ENCODE data around the gene UGT2A2. TPM values are rescaled to one million over a fixed set of nuclear protein-coding genes. Genes with fewer than 3 reads are reported as not detected.

UGT2A2 gene
- total and polyA plus RNA-seq, 2 experiments from 2014 or later: not detected

DNA sequence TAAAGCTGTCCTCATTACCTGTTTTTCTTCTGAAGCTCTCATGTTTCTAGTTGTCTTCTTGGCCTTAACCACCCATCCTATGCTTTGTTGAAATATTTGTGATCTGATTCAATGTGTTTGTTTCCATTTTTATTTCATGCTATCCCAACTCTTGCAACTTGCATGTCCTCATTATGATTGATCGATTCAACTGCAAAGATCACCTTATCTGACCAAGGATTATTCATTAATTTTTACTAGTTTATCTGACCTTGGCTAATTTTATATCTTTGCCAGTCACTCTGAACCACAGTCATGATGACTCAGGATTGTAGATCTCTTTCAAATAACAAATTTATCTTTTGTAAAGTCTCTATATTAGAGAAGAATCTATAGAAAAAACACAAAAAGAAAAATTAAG, 70.7 kb downstream of the UGT2A2 start:
- no peaks in the 10 kb centered on the region for H3K79me2 ChIP-seq (replicated peaks; ENCODE audit: insufficient read depth)
- TF ChIP-seq, protein P1, sequence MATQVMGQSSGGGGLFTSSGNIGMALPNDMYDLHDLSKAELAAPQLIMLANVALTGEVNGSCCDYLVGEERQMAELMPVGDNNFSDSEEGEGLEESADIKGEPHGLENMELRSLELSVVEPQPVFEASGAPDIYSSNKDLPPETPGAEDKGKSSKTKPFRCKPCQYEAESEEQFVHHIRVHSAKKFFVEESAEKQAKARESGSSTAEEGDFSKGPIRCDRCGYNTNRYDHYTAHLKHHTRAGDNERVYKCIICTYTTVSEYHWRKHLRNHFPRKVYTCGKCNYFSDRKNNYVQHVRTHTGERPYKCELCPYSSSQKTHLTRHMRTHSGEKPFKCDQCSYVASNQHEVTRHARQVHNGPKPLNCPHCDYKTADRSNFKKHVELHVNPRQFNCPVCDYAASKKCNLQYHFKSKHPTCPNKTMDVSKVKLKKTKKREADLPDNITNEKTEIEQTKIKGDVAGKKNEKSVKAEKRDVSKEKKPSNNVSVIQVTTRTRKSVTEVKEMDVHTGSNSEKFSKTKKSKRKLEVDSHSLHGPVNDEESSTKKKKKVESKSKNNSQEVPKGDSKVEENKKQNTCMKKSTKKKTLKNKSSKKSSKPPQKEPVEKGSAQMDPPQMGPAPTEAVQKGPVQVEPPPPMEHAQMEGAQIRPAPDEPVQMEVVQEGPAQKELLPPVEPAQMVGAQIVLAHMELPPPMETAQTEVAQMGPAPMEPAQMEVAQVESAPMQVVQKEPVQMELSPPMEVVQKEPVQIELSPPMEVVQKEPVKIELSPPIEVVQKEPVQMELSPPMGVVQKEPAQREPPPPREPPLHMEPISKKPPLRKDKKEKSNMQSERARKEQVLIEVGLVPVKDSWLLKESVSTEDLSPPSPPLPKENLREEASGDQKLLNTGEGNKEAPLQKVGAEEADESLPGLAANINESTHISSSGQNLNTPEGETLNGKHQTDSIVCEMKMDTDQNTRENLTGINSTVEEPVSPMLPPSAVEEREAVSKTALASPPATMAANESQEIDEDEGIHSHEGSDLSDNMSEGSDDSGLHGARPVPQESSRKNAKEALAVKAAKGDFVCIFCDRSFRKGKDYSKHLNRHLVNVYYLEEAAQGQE (IDR thresholded peaks at IDR 0.05; ENCODE audit: unreplicated experiment): no peak
- no peak for TF ChIP-seq ZNF331 (CRISPR knock-in tag; IDR thresholded peaks at IDR 0.05; ENCODE audit: low read depth)
- TF ChIP-seq, protein P2, sequence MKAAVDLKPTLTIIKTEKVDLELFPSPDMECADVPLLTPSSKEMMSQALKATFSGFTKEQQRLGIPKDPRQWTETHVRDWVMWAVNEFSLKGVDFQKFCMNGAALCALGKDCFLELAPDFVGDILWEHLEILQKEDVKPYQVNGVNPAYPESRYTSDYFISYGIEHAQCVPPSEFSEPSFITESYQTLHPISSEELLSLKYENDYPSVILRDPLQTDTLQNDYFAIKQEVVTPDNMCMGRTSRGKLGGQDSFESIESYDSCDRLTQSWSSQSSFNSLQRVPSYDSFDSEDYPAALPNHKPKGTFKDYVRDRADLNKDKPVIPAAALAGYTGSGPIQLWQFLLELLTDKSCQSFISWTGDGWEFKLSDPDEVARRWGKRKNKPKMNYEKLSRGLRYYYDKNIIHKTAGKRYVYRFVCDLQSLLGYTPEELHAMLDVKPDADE (IDR thresholded peaks at IDR 0.05): no peak
- no peak for TF ChIP-seq EZH2phosphoT487 (IDR thresholded peaks at IDR 0.05; ENCODE audit: unreplicated experiment)
- no peak for TF ChIP-seq EZH2 (IDR thresholded peaks at IDR 0.05; ENCODE audit: low read depth, unreplicated experiment)
- no peak for TF ChIP-seq ZNF114 (CRISPR knock-in tag; IDR thresholded peaks at IDR 0.05)
- no peak overlapping the region for H2AFZ ChIP-seq
- H3K27me3 ChIP-seq (ENCODE audit: insufficient read depth): no peaks in the 10 kb centered on the region
- H3K27me3 Mint-ChIP-seq (ENCODE audit: insufficient read depth, low read depth, poor library complexity): no peaks in the 10 kb centered on the region
- no peak overlapping the region for H3K27ac ChIP-seq (ENCODE audit: low read depth)
- no peak overlapping the region for H3K27ac Mint-ChIP-seq
- H3K4me2 ChIP-seq: no peak overlapping the region
- H3K9me2 ChIP-seq (ENCODE audit: insufficient read depth): no peaks in the 10 kb centered on the region
- no peaks in the 10 kb centered on the region for H3K36me3 ChIP-seq (ENCODE audit: insufficient read depth)
- peaks cover 4% of the 10 kb centered on the region; the same call in 2 of the 3 replicates for H3K4me1 Mint-ChIP-seq
- no peaks in the 10 kb centered on the region for H3K4me1 ChIP-seq (ENCODE audit: insufficient read depth)
- no peak overlapping the region for H3K4me3 ChIP-seq
- ATAC-seq: no peak
- no peaks in the 10 kb centered on the region for H3F3A ChIP-seq (replicated peaks; ENCODE audit: low read depth)
- no peaks in the 10 kb centered on the region for H4K20me1 ChIP-seq (replicated peaks; ENCODE audit: insufficient read depth)
- no peak overlapping the region for H3K4me3 Mint-ChIP-seq
- DNase-seq (ENCODE audit: low spot score): no peak
- no peaks in the 10 kb centered on the region for H3K36me3 Mint-ChIP-seq (ENCODE audit: low read depth)
- no peaks in the 10 kb centered on the region for H3K9me3 Mint-ChIP-seq

DNA sequence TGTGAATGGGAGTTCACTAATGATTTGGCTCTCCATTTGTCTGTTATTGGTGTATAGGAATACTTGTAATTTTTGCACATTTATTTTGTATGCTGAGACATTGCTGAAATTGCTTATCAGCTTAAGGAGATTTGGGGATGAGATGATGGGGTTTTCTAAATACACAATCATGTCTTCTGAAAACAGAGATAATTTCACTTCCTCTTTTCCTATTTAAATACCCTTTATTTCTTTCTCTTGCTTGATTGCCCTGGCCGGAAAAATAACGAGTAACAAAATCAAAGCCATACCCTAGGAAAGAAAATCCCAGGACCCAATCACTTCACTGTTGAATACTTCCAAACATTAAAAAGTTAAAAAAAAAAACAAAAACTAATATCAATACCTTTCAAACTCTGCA, 76.0 kb downstream of the UGT2A2 start:
- H3K4me1 ChIP-seq (ENCODE audit: insufficient read depth): no peaks in the 10 kb centered on the region
- no peaks in the 10 kb centered on the region for H3F3A ChIP-seq (replicated peaks; ENCODE audit: low read depth)
- no peaks in the 10 kb centered on the region; the same call in 2 of the 3 replicates for H3K9me3 Mint-ChIP-seq
- H3K4me2 ChIP-seq: no peak overlapping the region
- no peaks in the 10 kb centered on the region for H3K9me2 ChIP-seq (ENCODE audit: insufficient read depth)
- DNase-seq (ENCODE audit: low spot score) (no peak), ATAC-seq (no peak)
- H3K4me1 Mint-ChIP-seq: peaks cover 4% of the 10 kb centered on the region; the same call in 2 of the 3 replicates
- no peaks in the 10 kb centered on the region; the same call in 1 of the 3 replicates for H3K36me3 Mint-ChIP-seq (ENCODE audit: low read depth)
- no peaks in the 10 kb centered on the region for H3K27me3 Mint-ChIP-seq (ENCODE audit: insufficient read depth, low read depth, poor library complexity)
- no peaks in the 10 kb centered on the region for H4K20me1 ChIP-seq (replicated peaks; ENCODE audit: insufficient read depth)
- H3K27me3 ChIP-seq (ENCODE audit: insufficient read depth): no peaks in the 10 kb centered on the region
- H3K36me3 ChIP-seq (ENCODE audit: insufficient read depth): no peaks in the 10 kb centered on the region
- no peaks in the 10 kb centered on the region for H3K79me2 ChIP-seq (replicated peaks; ENCODE audit: insufficient read depth)
- H3K4me3 Mint-ChIP-seq: no peak overlapping the region
- no peak overlapping the region for H2AFZ ChIP-seq
- H3K27ac Mint-ChIP-seq: no peak overlapping the region
- H3K4me3 ChIP-seq: no peak overlapping the region
- H3K27ac ChIP-seq (ENCODE audit: low read depth): no peak overlapping the region
- TF ChIP-seq ZNF331 (CRISPR knock-in tag; IDR thresholded peaks at IDR 0.05; ENCODE audit: low read depth) (no peak), ZNF114 (CRISPR knock-in tag; IDR thresholded peaks at IDR 0.05) (no peak), NANOG (IDR thresholded peaks at IDR 0.05; ENCODE audit: borderline replicate concordance) (no peak), JUNB (IDR thresholded peaks at IDR 0.05; ENCODE audit: unreplicated experiment) (no peak), EZH2 (IDR thresholded peaks at IDR 0.05; ENCODE audit: low read depth, unreplicated experiment) (no peak)
- TF ChIP-seq, protein P3, sequence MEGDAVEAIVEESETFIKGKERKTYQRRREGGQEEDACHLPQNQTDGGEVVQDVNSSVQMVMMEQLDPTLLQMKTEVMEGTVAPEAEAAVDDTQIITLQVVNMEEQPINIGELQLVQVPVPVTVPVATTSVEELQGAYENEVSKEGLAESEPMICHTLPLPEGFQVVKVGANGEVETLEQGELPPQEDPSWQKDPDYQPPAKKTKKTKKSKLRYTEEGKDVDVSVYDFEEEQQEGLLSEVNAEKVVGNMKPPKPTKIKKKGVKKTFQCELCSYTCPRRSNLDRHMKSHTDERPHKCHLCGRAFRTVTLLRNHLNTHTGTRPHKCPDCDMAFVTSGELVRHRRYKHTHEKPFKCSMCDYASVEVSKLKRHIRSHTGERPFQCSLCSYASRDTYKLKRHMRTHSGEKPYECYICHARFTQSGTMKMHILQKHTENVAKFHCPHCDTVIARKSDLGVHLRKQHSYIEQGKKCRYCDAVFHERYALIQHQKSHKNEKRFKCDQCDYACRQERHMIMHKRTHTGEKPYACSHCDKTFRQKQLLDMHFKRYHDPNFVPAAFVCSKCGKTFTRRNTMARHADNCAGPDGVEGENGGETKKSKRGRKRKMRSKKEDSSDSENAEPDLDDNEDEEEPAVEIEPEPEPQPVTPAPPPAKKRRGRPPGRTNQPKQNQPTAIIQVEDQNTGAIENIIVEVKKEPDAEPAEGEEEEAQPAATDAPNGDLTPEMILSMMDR (conservative IDR thresholded peaks at IDR 0.05; ENCODE audit: low read depth in 2 of 2): no peak
- TF ChIP-seq, protein P1 (IDR thresholded peaks at IDR 0.05; ENCODE audit: unreplicated experiment): no peak
